ENCODE measurements around the gene GLT8D1.

DNA sequence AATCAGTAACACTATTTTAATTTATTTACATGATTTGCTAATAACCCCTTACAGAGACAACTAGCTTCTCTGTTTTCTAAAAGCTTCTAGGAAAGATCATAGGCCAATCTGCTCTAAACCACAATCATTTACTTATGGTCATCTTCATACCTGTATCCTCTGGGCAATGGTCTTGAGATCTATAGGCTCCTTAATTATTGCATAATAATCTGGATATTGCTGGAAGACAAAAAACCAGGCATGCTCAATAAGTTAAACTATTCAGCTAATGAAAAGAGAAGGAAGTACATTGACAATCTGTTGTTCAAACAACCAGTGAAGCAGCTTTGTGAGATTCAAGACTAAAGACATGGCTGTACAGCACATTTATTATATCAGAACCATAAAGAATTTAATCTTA lies 54.0 kb downstream of the GLT8D1 start:
- no peak for TF ChIP-seq CTCF (IDR thresholded peaks at IDR 0.05)
- TF ChIP-seq POLR2A (IDR thresholded peaks at IDR 0.05): no peak
